Mesothelial cell of epicardium (in vitro differentiated cells): ENCODE results near the gene MBD4. TPM values are rescaled to one million over a fixed set of nuclear protein-coding genes. Genes with fewer than 3 reads are reported as not detected.

Experiments used
- DNase-seq, 2 experiments: peaks; one replicate each; pipeline ENCODE4 v3.0.0; 2021; ENCODE audit warnings: low spot score in 2 of 2; ENCODE audit not compliant: unreplicated experiment in 2 of 2
- H3K27ac Mint-ChIP-seq: 2 replicates; pipeline ENCODE4 v1.8.0; 2021; ENCODE audit warnings: mixed read lengths
- H3K27me3 Mint-ChIP-seq: 2 replicates; pipeline ENCODE4 v1.8.0; 2021; ENCODE audit warnings: low read depth, mixed read lengths
- H3K36me3 Mint-ChIP-seq: 2 replicates; pipeline ENCODE4 v1.8.0; 2021; ENCODE audit warnings: mixed read lengths
- H3K4me1 Mint-ChIP-seq: 2 replicates; pipeline ENCODE4 v1.8.0; 2021; ENCODE audit warnings: mixed read lengths
- H3K4me3 Mint-ChIP-seq: 2 replicates; pipeline ENCODE4 v1.8.0; 2021; ENCODE audit warnings: mild to moderate bottlenecking, moderate library complexity, mixed read lengths
- H3K9me3 Mint-ChIP-seq: 2 replicates; pipeline ENCODE4 v1.8.0; 2021; ENCODE audit warnings: mixed read lengths
- total RNA-seq: library from RNA; stranded (reverse); gene quantifications from 3 replicates; pipeline ENCODE4 v1.2.1, GENCODE V29; 2021
- TF ChIP-seq, protein P1 (sequence below): fragments of 200-600 bp; sonication (generic); IDR thresholded peaks from one replicate; pipeline ENCODE4 v1.5.0; 2021; ENCODE audit warnings: antibody characterized with exemption; ENCODE audit not compliant: unreplicated experiment

Gene MBD4
- total RNA-seq, 1 donor from 2014 or later, result 26.6 TPM

- Mint-ChIP-seq H3K4me1 (peaks cover 1% of the 10 kb centered on the region), H3K9me3 (no peaks in the 10 kb centered on the region), H3K27me3 (no peaks in the 10 kb centered on the region), H3K4me3 (no peak overlapping the region), H3K27ac (no peak overlapping the region), H3K36me3 (peaks cover 38% of the 10 kb centered on the region)
- TF ChIP-seq, protein P1, sequence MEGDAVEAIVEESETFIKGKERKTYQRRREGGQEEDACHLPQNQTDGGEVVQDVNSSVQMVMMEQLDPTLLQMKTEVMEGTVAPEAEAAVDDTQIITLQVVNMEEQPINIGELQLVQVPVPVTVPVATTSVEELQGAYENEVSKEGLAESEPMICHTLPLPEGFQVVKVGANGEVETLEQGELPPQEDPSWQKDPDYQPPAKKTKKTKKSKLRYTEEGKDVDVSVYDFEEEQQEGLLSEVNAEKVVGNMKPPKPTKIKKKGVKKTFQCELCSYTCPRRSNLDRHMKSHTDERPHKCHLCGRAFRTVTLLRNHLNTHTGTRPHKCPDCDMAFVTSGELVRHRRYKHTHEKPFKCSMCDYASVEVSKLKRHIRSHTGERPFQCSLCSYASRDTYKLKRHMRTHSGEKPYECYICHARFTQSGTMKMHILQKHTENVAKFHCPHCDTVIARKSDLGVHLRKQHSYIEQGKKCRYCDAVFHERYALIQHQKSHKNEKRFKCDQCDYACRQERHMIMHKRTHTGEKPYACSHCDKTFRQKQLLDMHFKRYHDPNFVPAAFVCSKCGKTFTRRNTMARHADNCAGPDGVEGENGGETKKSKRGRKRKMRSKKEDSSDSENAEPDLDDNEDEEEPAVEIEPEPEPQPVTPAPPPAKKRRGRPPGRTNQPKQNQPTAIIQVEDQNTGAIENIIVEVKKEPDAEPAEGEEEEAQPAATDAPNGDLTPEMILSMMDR, result no peak
- no peak for DNase-seq
These were observed 35.4 kb upstream of the MBD4 start for GRCh38 chr3:129474984-129475804.

DNA sequence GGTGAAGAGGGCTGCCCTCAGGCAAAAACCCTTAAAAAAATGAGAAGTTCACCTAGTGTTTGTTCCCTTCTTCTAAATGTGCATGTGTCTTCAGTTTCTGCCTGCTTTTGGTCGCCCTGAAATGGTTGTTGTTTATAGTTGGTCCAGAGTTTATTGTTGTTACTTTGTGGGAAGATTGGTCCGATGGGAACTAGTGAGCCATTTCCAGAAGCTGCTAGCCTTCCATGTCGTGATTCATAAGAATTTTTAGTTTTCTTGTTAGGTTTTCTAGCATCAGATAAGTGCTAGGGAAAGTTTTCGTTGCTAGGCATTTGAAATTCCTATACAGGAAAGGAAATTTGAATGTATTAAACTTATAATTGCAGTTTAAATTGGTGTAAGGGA is 34.0 kb upstream of the MBD4 start:
- no peak overlapping the region for H3K27ac Mint-ChIP-seq

GRCh38 chr3:129473067-129473768 is 33.5 kb upstream of the MBD4 start:
- no peaks in the 10 kb centered on the region for H3K27me3 Mint-ChIP-seq
- no peak for DNase-seq
- H3K27ac Mint-ChIP-seq, result no peak overlapping the region
- no peaks in the 10 kb centered on the region for H3K9me3 Mint-ChIP-seq
- TF ChIP-seq, protein P1, result no peak
- H3K36me3 Mint-ChIP-seq, result peaks cover 34% of the 10 kb centered on the region
- no peaks in the 10 kb centered on the region for H3K4me1 Mint-ChIP-seq
- no peak overlapping the region for H3K4me3 Mint-ChIP-seq

More for the DNA sequence above, 34.0 kb upstream of the MBD4 start:
- Mint-ChIP-seq H3K4me1 (no peaks in the 10 kb centered on the region), H3K9me3 (no peaks in the 10 kb centered on the region), H3K36me3 (peaks cover 34% of the 10 kb centered on the region), H3K27me3 (no peaks in the 10 kb centered on the region), H3K4me3 (no peak overlapping the region)
- TF ChIP-seq, protein P1, result no peak
- no peak for DNase-seq

DNA sequence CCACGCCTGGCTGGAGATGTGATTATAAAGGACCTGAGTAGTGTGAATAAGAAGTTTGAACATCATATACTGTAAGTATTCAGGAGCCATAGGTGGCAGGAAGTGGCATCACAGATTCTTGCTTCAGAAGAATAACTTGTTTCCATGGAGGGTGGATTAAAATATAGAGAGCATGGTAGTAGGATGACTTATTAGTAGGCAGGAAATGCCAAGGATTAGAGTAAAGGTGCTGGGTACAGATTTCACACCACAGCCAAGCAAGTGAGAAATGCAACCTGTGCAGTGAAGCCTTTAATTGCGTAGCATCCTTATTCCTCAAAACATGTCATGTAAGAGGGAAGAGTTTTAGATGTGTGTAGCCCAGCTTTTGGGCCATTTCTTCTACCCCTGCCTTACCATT is 31.1 kb upstream of the MBD4 start:
- Mint-ChIP-seq H3K4me3 (no peak overlapping the region), H3K4me1 (no peaks in the 10 kb centered on the region), H3K27ac (no peak overlapping the region), H3K9me3 (no peaks in the 10 kb centered on the region), H3K36me3 (peaks cover 18% of the 10 kb centered on the region), H3K27me3 (no peaks in the 10 kb centered on the region)
- TF ChIP-seq, protein P1, result no peak
- no peak for DNase-seq

GRCh38 chr3:129469026-129469425 is 29.3 kb upstream of the MBD4 start:
- no peak for DNase-seq
- TF ChIP-seq, protein P1, result no peak

More at GRCh38 chr3:129469026-129469425, 29.3 kb upstream of the MBD4 start:
- H3K4me3 Mint-ChIP-seq, result no peak overlapping the region
- no peaks in the 10 kb centered on the region for H3K4me1 Mint-ChIP-seq
- H3K36me3 Mint-ChIP-seq, result peaks cover 20% of the 10 kb centered on the region
- H3K9me3 Mint-ChIP-seq, result no peaks in the 10 kb centered on the region
- no peak overlapping the region for H3K27ac Mint-ChIP-seq
- H3K27me3 Mint-ChIP-seq, result no peaks in the 10 kb centered on the region
